Hematopoietic multipotent progenitor cell (in vitro differentiated cells): ENCODE measurements around the gene RFPL3. TPM values are rescaled to one million over a fixed set of nuclear protein-coding genes. Genes with fewer than 3 reads are reported as not detected.
"Not testable (repeated sequence)": the region's sequence is repeated elsewhere in the genome, so short reads cannot be mapped to it uniquely, and the experiment has no call there.

Experiments
- DNase-seq, 3 donors: peaks; one replicate each; pipeline ENCODE4 v3.0.0-alpha.2; 2011 to 2015; ENCODE audit warnings: low read depth in 2 of 3, low spot score in 2 of 3
- total RNA-seq: library from RNA; depleted of rRNA; stranded (reverse); fragments of >200 nt; gene quantifications from one replicate; pipeline ENCODE4 v1.2.3, GENCODE V29; 2012

The RFPL3 gene
- total RNA-seq, 1 donor, result not detected

DNA sequence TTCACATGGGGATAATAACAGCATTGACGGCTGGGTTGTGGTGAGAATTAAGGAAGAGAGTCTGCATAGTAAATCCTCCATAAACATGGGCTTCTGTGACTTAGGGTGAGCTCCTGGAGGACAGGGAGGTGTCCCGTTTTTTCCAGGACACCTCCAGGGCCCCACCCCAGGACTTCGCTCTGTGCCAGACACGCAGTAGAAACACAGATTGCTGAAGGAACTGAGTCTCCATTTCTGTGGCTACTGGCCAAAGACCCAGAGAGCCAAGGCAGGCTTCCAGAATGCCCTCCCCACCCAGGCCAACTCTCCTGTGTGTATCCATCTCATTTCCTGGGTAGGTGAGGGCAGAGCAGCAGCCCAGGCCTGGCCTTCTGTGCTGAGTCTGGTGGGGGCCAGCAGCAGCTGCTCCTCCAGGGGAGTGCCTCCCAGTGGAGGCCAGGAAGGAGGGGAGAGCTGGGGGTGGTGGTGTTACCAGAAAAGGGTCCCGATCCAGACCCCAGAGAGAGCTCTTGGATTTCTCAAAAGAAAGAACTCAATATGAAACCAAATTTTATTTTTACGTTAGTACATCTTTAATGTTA is 9.5 kb upstream of the RFPL3 start:
- no peak for DNase-seq

DNA sequence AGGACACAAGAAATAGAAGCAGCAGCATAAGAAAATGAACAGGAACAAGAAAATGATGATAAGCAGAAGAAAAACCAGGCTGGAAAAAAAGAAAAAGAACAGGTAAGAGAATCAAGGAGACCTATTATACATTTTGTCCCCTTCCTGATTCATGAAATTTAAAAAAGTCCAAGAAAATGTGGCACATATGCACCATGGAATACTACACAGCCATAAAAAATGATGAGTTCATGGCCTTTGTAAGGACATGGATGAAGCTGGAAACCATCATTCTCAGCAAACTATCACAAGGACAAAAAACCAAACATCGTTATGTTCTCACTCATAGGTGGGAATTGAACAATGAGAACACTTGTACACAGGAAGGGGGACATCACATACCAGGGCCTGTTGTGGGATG is 5.8 kb upstream of the RFPL3 start:
- DNase-seq, result not testable (repeated sequence)

DNA sequence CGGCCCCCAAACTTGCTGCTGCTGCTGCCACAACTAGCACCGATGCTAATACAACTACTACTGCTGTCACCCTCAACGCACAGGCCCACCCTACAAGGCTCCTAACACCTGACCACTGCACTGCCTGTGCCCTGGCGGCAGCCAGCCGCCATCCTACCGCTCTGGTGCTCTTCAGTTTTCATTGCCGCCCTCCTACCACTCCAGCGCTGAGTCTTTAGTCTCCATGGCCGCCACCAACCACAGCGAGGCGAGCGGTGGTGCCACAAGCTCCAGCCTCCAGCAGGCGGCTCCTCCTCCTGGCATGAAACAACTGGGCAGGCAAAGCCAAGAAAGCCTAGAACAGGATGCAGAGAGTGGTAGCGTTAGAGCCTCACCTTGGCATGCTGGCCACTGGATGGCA is 5.0 kb upstream of the RFPL3 start:
- DNase-seq, result no peak

DNA sequence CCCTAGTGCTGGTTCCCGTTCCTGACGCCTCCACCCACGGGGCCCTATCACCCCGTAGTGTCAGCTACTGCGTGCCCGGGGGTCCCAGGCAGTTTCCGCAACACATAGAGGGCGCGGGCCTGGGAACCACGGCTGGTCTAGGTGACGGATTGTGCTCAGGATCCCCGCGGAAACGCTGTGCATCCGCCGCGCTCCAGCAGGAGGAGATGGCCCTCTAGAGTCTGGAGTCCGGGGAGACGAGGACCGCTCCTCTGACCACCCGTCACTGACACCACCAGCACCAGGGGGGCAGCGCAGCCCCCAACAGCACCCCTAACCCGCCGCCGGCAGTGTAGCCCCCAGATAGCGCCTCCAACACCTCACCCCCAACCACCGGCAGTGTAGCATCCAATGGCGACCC is 4.4 kb upstream of the RFPL3 start:
- no peak for DNase-seq

DNA sequence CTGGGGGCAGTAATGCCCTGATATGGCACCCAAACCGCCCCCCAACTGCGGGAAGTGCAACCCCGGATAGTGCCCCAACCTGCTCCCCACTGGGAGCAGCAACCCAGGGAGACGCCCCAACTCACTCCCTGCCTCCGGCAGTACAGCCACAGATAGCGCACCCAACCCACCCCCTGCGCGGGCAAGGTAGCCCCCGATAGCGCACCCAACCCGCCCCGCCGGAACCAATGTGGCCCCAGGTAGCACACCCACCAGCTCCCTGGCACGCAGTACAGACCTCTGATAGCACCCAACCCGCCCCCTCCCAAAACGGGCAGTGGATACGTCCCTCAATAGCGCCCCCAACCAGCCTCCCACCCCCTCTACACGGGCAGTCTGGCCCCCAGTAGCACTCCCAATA is 3.8 kb upstream of the RFPL3 start:
- DNase-seq, result no peak

DNA sequence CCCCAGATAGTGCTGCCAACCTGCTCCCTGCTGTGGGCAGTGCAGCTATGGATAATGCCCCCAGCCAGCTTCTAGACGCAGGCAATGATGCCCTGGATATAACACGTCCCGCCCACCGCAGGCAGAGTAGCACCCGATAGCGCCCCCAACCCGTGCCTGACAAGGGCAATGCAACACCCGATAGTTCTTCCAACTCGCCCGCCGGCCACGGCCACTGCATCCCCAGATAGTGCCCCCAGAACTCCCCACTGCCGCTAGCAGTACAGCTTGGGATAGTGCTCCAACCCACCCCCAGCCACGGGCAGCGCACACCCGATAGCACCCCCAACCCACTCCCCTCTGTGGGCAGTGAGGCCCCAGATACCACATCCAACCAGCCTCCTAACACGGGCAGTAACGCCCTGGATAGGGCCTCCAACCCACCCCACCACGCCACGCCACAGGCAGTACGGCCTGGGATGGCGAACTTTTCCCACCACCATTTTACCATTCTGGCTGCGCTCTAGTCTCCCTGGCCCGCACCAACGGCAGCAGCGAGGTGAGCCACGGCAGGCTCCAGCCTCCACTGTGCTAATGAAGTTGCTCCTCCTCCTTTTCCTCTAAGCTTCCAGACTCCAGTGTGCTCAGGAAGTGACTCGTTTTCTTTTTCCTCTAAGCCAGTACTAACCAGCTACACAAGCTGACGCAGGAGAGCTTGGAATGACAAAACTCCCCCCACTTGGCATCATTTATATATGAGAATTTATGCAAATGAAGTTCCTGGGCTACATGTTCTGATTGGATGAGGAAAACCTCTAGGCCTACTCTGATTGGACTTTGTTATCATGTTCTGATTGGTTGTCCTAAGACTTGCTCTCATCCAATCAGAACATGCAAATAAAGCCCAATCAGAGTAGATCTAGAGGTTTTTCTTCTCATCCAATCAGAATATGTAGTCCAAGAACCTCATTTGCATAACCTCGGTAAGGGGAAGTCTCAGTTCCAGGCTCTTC is 3.0 kb upstream of the RFPL3 start:
- DNase-seq, result no peak

DNA sequence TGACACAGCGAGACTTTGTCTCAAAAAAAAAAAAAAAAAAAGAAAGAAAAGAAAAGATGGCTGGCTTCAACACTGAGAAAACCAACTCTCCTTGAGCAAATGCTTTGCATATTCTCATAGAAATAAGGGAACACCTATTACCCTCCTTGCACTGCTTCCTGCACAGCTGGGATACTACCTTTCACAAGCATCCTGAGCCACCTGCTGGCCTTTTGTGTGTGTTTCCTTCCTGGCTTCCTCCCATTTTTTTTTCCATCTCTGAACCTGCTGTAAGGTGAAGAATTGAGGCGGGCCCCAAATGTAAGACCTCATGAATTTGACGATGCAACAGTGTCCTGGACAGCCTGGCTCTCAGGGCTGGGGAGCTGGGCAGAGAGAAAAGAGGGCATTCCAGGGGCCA is 1.9 kb upstream of the RFPL3 start:
- DNase-seq, result no peak

DNA sequence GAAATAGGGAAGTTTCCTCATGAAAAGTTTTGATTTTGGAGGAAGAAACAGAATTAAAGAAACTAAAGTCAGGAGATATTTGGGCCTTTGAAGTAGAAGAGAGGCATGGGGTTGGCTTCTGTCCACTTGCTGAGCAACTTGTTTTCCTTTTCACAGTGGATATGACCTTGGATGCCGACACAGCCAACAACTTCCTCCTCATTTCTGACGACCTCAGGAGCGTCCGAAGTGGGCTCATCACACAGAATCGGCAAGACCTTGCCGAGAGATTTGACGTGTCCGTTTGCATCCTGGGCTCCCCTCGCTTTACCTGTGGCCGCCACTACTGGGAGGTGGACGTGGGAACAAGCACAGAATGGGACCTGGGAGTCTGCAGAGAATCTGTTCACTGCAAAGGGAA is 2.4 kb downstream of the RFPL3 start:
- not testable (repeated sequence) for DNase-seq

DNA sequence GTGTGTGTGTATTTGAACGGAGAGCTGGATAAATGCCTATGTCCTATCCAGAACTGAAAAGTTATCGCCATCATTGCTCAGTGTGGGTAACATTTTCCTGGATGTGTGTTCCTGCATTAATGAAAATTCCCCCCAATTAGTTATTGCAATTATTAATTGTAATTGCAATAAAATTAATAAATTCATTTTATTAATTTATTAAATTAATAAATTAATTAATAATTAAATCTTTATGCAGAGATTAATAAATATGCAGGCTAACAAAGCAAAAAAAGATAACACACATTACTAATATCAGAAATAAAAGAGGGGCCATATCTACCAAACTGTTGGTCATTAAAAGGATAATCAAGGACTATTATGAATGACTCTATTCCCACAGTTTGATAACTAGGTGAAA is 3.6 kb downstream of the RFPL3 start:
- DNase-seq, result no peak

DNA sequence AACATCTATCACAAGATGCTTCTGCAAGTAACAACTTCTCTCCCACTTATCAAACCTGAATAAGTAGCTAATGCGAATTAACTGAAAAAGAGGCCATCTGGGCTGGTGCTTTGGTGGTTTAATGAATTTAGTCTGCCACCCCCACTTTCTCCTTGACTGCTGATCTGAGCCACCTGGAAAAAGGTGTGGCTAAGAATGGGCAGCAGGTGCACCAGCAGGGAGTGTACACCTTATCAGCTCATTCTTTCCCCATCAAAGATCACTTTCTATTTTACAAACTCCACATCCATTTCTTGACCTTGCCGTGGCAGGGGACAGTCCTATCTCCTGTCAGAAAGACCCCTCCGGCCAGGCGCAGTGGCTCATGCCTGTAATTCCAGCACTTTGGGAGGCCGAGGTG is 6.5 kb downstream of the RFPL3 start:
- no peak for DNase-seq

DNA sequence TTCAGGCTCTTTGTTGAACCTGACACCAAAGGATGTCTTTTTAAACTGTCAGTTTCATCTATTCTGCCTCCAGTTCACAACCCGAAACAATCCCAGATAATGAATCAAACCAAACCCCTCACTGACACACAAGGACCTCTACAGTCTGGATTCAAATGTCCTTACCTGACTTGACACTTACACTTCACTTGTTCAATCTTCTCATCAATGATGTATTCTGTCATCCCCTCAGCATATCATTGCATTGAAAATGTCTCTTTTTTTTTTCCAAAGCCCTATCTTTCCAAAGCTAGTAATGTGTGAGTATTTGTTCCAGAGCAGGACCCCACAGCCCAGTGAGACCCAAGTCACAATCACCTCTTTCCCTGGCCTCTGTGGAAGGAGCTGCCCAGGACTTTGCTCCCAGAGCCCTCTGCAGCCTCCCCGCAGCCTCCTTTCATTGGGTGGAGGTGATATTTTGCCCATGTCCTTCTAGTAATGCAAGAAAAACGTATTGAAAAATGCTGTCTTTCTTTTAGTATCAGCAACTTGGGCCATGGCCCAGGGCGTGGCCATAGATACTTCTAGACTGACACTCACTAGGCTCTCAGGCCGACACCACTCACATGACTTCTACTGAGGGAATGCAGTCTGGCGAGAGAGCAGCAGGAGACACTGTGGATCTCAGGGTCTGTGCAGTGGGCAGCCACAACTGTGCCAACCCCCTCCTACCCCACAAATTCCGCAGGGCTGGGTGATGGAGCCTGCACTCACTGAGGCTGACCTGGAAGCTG is 18.2 kb downstream of the RFPL3 start:
- DNase-seq, result no peak

DNA sequence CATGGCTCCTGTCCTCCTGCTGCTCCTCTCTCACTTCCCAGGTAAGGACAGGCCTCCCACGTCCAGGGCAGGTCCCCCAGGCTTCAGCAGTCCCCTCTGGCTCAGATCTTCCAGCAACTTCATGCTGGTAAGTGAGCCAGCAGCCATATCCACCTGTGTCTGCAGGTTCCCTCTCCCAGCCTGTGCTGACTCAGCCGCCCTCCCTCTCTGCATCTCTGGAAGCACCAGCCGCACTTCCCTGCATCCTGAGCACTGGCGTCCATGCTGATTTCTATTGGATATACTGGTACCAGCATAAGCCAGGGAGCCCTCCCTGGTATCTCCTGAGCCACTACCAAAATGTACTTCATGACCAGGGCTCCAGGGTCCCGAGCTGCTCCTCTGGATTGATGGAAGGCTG is 19.0 kb downstream of the RFPL3 start:
- DNase-seq, result no peak

DNA sequence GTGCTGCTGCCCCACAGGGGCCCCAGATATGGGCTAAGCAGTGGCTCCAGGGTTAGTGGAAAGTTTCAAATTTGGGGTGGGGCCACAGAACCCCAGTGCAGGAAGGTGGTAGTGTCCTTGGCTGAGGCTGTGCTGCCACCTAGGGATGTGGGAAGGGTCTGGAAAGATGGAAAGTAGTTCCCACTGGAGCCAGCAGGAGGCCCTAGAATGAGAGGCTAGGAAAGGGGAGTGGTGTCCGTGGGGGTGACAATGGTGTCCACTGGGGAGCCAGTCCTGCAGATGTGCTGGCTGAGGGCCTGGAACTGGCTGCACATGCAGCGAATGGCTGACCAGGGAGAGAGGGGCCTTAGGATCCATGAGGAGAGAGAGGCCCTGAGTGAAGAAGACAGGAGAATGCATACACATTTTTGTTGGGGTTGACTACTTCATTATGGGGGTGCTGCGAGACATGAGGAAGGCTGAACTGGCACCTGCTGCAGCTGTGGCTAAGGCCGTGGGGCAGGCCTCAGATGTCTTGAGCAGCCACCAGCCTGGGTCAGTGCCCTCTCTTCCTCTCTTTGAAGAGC is 21.1 kb downstream of the RFPL3 start:
- DNase-seq, result peak in 2 of 3 donors; percentile 20 to 28

DNA sequence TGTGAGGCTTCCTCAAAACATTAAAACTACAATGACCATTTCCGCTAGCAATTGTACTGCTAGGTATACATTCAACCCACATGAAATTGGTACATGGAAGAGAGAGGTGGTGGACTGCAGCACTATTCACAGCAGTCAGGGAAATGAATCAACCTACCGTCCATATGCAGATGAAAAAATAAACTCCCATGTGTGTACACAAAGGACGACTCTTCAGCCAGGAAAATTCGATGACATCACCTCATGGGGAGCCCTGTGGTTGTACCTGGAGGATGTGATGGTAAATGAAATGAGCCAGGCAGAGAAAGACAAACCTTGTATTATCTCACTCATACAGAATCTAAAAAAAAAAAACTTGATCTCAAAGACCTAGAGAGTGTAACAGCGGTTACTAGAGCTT is 23.3 kb downstream of the RFPL3 start:
- no peak for DNase-seq

DNA sequence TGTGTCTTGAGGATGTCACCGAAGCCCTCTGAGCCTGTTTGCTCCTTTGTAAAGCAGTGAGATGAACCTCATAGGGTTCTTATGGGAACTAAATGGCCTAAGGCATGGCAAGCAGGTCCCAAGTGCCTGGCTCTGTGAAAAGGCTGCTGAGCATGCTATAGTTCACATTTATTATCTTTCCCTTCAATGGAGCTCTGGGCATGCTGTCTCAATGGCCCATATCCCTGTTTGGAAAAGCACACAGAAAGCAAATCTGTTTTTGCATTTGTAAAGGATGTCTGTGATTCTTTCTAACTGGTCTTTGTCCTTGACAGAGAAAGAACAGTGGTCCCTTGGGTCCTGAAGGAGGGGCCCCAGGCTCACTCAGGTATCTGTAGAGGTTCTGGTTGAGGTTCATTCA is 28.0 kb downstream of the RFPL3 start:
- DNase-seq, result no peak

DNA sequence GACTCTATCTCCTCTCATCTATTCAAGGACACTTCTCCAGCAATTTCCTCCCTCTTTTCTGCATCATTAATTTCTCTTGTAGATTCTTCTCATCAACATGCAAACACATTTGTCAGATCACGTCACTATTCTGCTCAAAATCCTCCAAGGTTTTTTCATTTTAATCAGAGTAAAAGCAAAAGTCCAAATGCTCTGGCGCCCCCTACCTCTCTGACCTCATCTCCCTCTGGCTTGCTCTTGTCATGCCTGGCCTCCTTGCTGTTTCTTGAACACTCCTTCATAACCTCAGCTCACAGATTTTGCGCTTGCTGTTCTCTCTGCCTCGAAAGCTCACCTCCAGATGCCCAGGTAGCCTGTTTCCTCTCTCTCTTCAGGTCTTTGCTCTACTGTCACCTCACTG is 32.0 kb downstream of the RFPL3 start:
- peak in 2 of 3 donors; percentile 14 to 37 for DNase-seq

DNA sequence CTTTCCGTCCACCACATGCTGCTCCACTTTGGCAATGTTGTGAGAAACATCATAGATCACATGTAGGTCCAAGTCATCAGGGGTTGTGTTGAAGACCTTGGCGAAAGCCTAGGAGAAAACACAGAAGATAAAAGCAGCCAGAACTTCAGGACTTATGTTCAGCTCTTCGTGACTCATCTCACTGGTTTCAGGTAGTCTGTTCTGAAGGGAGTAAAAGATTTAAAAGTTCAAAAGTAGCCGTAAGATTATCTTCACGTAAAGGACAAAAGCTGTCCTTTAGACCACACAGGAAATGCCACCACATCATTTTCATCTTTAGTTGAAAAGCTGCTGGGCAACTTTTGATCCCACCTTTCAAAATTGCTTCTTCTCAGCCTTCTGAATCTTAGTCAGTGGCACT is 37.4 kb downstream of the RFPL3 start:
- no peak for DNase-seq

DNA sequence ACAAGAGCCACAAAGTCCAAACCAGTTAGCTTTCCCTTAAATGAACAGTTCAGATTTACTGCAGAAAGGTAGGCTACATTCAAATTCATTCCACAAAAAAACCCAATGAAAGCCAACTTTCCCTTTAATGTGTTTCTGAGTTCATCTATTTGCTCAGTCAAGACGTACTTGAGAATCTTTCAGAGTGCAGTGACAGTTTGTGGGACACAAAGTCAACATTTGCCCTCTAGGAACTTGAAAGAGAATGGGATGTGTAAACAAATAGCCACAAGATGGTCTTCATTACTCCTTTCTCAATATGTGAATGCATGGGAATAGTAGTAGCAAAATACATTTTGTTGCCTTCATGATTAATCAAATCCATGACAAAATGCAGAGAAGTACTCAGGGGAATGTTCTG is 38.6 kb downstream of the RFPL3 start:
- no peak for DNase-seq

DNA sequence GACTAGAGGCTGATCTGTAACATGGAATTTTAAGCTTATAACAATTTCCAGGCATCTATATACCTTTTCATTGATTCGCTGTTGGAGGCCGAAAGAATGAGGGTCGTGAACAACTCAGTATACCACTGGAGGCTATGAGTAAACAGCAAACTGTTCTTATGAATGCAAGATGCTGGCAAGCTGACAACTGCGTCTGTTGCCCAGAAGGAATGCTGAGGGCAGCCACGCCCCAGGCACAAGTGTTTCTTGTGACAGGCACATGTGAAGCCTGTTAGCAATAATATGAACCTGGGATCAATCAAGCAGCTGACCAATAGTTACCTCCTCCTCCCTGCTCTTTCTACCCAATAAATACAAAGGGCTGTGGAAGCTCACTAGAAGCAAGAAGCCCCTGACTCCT is 39.1 kb downstream of the RFPL3 start:
- no peak for DNase-seq

DNA sequence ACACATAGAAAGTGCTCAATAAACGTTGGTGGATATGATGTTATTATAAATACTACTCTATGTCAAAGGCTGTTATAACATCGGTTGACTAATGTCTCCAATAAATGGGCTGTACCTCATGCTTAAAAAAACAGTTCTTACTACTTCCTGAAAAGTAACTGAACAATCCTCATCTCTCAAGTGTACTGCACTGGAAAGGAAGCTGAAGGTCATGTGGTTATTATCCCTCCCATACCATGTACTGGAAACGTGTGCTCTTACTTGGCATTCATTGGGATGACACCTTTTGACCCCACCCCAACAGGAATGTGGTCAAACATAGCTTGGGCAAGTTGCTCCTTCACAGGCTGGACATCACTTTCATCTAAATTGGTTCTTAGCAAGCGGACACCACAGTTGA is 43.8 kb downstream of the RFPL3 start:
- no peak for DNase-seq

DNA sequence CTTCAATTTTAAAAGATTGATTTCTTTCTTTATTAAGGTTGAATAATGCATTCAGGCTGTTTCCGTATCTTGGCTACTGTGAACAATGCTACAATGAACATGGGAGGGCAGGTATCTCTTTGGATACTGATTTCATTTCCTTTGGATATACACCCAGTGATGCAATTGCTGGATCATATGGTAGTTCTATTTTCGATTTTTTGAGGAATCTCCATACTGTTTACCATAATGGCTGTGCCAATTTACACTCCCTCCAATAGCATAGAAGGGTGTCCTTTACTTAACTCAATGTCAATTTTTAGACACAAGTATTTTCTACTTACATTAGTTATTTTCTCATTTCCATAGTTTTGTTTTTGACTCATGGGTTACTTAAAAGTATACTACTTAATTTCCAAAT is 46.4 kb downstream of the RFPL3 start:
- DNase-seq, result no peak
